Measurements from ENCODE around the gene TMEM82. TPM values are rescaled to one million over a fixed set of nuclear protein-coding genes. Genes with fewer than 3 reads are reported as not detected.

The TMEM82 gene
- polyA plus RNA-seq, 1 donor from 2014 or later, result not detected

DNA sequence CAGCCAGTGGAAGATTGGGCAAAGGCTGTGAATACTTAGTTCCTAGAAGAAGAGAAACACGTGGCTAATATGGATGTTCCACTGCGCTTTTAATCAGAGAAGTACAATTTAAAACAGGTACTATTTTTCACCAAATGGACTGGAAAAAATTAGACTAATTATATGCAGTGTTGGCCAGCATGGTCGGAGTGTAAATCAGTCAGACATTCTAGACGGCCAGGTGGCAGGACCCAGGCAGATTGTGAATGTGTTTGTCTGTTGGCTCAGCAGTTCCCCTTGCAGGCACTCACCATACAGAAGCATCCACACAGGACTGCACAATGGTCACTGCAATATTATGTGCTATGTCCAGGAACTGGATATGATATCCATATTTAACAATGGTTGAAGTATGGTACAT is 30.1 kb upstream of the TMEM82 start:
- Histone ChIP-seq H3K9me3 (ENCODE audit: low read length) (no peaks in the 10 kb centered on the region), H4K20me1 (ENCODE audit: insufficient read depth) (no peaks in the 10 kb centered on the region), H3K36me3 (ENCODE audit: insufficient read depth, low read length) (no peaks in the 10 kb centered on the region), H3K9me2 (ENCODE audit: insufficient read depth, low read length) (no peaks in the 10 kb centered on the region), H3F3A (ENCODE audit: insufficient read depth, low read length, poor library complexity, severe bottlenecking) (no peaks in the 10 kb centered on the region), H3K27ac (ENCODE audit: low read length) (no peak overlapping the region), H3K4me2 (ENCODE audit: low read length) (no peak overlapping the region), H3K9ac (ENCODE audit: low read length) (no peak overlapping the region), H3K27me3 (ENCODE audit: insufficient read depth, low read depth, low read length) (no peaks in the 10 kb centered on the region), H2AFZ (ENCODE audit: low read depth, low read length) (no peak overlapping the region), H3K79me2 (replicated peaks; ENCODE audit: insufficient read depth, low read length) (no peaks in the 10 kb centered on the region), H3K4me3 (ENCODE audit: low read length) (no peak overlapping the region)
- TF ChIP-seq, protein P1, sequence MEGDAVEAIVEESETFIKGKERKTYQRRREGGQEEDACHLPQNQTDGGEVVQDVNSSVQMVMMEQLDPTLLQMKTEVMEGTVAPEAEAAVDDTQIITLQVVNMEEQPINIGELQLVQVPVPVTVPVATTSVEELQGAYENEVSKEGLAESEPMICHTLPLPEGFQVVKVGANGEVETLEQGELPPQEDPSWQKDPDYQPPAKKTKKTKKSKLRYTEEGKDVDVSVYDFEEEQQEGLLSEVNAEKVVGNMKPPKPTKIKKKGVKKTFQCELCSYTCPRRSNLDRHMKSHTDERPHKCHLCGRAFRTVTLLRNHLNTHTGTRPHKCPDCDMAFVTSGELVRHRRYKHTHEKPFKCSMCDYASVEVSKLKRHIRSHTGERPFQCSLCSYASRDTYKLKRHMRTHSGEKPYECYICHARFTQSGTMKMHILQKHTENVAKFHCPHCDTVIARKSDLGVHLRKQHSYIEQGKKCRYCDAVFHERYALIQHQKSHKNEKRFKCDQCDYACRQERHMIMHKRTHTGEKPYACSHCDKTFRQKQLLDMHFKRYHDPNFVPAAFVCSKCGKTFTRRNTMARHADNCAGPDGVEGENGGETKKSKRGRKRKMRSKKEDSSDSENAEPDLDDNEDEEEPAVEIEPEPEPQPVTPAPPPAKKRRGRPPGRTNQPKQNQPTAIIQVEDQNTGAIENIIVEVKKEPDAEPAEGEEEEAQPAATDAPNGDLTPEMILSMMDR (IDR thresholded peaks at IDR 0.05; ENCODE audit: poor library complexity, severe bottlenecking), result no peak
- TF ChIP-seq SMC3 (conservative IDR thresholded peaks at IDR 0.05; ENCODE audit: poor library complexity) (no peak), MXI1 (conservative IDR thresholded peaks at IDR 0.05; ENCODE audit: poor library complexity, severe bottlenecking) (no peak), EP300 (conservative IDR thresholded peaks at IDR 0.05; ENCODE audit: poor library complexity, severe bottlenecking) (no peak), POLR2AphosphoS5 (IDR thresholded peaks at IDR 0.05) (no peak), TAF1 (IDR thresholded peaks at IDR 0.05; ENCODE audit: low read depth) (no peak), EZH2 (IDR thresholded peaks at IDR 0.05; ENCODE audit: borderline replicate concordance, insufficient read depth, low read length, poor library complexity, severe bottlenecking) (no peak), RAD21 (conservative IDR thresholded peaks at IDR 0.05) (no peak)
- TF ChIP-seq, protein P2, sequence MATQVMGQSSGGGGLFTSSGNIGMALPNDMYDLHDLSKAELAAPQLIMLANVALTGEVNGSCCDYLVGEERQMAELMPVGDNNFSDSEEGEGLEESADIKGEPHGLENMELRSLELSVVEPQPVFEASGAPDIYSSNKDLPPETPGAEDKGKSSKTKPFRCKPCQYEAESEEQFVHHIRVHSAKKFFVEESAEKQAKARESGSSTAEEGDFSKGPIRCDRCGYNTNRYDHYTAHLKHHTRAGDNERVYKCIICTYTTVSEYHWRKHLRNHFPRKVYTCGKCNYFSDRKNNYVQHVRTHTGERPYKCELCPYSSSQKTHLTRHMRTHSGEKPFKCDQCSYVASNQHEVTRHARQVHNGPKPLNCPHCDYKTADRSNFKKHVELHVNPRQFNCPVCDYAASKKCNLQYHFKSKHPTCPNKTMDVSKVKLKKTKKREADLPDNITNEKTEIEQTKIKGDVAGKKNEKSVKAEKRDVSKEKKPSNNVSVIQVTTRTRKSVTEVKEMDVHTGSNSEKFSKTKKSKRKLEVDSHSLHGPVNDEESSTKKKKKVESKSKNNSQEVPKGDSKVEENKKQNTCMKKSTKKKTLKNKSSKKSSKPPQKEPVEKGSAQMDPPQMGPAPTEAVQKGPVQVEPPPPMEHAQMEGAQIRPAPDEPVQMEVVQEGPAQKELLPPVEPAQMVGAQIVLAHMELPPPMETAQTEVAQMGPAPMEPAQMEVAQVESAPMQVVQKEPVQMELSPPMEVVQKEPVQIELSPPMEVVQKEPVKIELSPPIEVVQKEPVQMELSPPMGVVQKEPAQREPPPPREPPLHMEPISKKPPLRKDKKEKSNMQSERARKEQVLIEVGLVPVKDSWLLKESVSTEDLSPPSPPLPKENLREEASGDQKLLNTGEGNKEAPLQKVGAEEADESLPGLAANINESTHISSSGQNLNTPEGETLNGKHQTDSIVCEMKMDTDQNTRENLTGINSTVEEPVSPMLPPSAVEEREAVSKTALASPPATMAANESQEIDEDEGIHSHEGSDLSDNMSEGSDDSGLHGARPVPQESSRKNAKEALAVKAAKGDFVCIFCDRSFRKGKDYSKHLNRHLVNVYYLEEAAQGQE (IDR thresholded peaks at IDR 0.05; ENCODE audit: borderline replicate concordance), result no peak

DNA sequence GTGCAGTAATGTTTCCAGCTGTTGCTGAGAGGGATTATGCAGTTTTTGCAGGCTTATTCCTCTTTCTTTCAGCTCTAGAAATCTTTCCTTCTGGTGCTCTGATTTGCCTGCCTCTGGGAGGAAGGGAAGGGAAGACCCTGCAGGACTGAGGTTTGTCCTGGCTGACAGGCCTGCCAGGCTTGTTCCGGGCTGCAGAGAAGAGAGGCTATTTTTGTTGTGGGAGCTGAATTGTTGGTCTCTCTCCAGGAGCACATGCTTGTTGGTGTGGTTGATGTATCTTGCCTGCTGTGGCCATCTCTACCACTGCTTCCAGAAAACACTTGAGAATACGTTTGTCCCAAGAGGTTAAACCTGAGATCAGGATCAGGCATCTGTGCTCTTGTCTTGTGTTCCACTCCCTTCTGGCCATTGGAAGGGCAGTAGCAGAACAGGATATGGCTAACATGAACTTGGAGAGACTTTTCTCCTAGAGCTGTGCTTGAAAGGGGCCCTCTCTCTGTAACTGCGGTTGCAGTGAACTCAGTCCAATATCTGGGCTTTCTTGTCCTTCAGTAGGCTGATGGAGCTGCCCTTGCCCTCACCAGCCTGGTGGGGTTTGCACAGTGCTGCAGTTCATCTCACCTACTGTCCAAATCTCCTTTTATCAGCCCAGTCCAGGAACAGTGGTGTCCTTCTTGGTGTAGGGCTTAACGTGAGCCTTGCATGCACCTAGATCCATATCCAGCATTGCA is 27.7 kb upstream of the TMEM82 start:
- H4K20me1 ChIP-seq (ENCODE audit: insufficient read depth), result no peaks in the 10 kb centered on the region
- no peak overlapping the region for H3K4me2 ChIP-seq (ENCODE audit: low read length)
- H3F3A ChIP-seq (ENCODE audit: insufficient read depth, low read length, poor library complexity, severe bottlenecking), result no peaks in the 10 kb centered on the region
- no peaks in the 10 kb centered on the region for H3K9me3 ChIP-seq (ENCODE audit: low read length)
- H3K79me2 ChIP-seq (replicated peaks; ENCODE audit: insufficient read depth, low read length), result no peaks in the 10 kb centered on the region
- no peaks in the 10 kb centered on the region for H3K27me3 ChIP-seq (ENCODE audit: insufficient read depth, low read depth, low read length)
- no peak for TF ChIP-seq EZH2 (IDR thresholded peaks at IDR 0.05; ENCODE audit: borderline replicate concordance, insufficient read depth, low read length, poor library complexity, severe bottlenecking)
- no peak for TF ChIP-seq RAD21 (conservative IDR thresholded peaks at IDR 0.05)
- TF ChIP-seq, protein P1 (IDR thresholded peaks at IDR 0.05; ENCODE audit: poor library complexity, severe bottlenecking), result no peak
- TF ChIP-seq, protein P2 (IDR thresholded peaks at IDR 0.05; ENCODE audit: borderline replicate concordance), result no peak
- TF ChIP-seq POLR2AphosphoS5 (IDR thresholded peaks at IDR 0.05), result no peak
- TF ChIP-seq TAF1 (IDR thresholded peaks at IDR 0.05; ENCODE audit: low read depth), result no peak
- no peak for TF ChIP-seq SMC3 (conservative IDR thresholded peaks at IDR 0.05; ENCODE audit: poor library complexity)
- H3K27ac ChIP-seq (ENCODE audit: low read length), result no peak overlapping the region
- no peak overlapping the region for H3K4me3 ChIP-seq (ENCODE audit: low read length)
- H3K9me2 ChIP-seq (ENCODE audit: insufficient read depth, low read length), result no peaks in the 10 kb centered on the region
- H3K36me3 ChIP-seq (ENCODE audit: insufficient read depth, low read length), result no peaks in the 10 kb centered on the region
- no peak overlapping the region for H3K9ac ChIP-seq (ENCODE audit: low read length)
- H2AFZ ChIP-seq (ENCODE audit: low read depth, low read length), result no peak overlapping the region
